Activated CD8-positive, alpha-beta memory T cell treated with anti-CD3 and anti-CD28 coated beads, Interleukin-2, amount 50 U/mL, for 48 hours (primary cell): ENCODE data around the gene PEA15.
A peak's percentile ranks its signal among the peaks of the same experiment; 100 is the strongest.

Experiments
- DNase-seq: peaks from one replicate; pipeline ENCODE4 v3.0.0-alpha.2; 2020

Gene PEA15

DNA sequence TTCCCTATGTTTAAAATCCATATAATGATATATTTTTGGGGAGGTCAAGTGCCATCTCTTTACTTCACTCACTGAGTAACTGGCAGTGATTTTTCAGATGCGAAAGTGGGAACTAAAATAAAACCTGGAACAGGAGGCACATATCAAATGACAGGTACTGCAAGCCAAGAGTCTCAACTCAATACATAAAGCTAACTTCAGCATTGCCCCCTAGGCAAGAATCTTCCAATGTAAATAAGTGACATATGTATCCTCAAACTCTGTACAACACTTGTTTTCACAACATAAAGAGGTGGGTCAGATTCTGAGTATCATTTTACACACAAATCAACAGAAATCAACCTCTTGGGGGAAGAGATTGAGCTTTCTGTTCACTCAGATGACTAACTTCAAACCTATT lies 39.0 kb downstream of the PEA15 start:
- DNase-seq: no peak

DNA sequence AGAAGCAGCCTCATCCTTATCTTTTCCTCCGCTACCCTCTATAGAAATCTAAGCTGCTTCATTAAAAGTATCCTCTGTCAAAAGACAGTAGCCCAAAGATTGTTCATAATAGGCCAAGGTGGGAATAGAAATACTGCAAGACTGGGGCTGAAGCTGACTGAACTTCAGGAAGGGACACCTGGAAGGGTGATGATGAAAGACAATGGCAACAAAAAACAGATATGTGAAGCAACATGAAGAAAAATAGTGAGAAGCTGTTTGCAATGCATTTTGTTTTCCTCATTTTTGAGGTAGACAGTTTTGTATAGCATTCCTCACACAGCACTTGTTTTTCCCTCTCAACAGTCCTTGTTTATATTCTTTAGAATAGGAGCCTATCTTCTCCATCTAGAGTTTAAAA lies 40.2 kb downstream of the PEA15 start:
- DNase-seq: no peak

DNA sequence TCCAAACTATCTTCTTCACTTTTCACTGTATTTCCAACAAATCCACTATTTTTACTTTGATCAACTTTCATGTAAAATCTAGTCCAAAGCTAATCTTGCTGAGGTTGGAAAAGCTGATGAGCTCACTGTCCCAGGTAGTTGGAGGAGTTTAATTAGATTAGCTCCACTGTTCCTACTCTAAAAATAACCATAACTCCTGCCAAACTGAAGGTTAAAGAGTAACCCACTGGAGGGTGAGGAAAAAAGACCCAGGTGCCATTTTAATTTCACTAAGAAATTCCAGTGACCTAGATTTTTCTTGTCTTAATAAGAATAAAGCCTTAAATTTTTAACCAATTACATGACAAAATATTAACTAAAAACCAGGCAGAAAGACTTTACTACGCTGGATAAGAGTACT lies 41.9 kb downstream of the PEA15 start:
- no peak for DNase-seq

- no peak for DNase-seq
Observed at GRCh38 chr1:160251011-160251410, 45.8 kb downstream of the PEA15 start.

- DNase-seq: no peak
Observed at GRCh38 chr1:160251687-160252526, 46.7 kb downstream of the PEA15 start.

- DNase-seq: no peak
Observed at GRCh38 chr1:160255781-160256300, 50.7 kb downstream of the PEA15 start.

DNA sequence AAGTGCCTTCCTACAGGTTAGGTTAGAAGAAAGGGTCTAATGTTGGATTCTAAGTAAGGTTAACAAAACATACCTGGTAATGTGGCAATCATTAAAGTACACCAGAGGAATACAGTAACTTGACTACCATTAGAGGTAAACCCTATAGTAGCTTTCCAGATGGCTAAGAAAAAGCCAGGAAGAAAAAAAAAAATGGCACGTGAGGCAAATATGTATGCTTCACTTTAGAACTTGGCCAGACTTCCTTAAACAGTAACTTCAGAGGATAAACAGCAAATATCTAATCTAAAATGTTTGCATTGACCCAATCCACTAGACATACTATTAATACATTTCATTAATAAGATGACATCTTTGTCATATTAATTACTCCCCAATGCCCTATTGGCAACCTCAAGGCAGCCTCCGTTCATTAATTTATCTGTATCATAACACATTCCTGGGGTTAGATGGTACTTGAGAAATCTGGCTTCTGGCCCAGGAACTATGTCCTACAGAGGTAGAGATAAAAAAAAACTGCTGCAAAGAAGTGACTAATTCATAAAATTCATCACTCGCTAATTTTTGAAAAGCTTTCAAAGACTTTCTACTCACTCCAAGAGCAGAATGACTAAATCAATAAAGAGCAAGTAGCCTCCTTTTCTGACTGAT lies 51.3 kb downstream of the PEA15 start:
- no peak for DNase-seq

GRCh38 chr1:160257411-160258015 lies 52.3 kb downstream of the PEA15 start:
- DNase-seq: no peak

DNA sequence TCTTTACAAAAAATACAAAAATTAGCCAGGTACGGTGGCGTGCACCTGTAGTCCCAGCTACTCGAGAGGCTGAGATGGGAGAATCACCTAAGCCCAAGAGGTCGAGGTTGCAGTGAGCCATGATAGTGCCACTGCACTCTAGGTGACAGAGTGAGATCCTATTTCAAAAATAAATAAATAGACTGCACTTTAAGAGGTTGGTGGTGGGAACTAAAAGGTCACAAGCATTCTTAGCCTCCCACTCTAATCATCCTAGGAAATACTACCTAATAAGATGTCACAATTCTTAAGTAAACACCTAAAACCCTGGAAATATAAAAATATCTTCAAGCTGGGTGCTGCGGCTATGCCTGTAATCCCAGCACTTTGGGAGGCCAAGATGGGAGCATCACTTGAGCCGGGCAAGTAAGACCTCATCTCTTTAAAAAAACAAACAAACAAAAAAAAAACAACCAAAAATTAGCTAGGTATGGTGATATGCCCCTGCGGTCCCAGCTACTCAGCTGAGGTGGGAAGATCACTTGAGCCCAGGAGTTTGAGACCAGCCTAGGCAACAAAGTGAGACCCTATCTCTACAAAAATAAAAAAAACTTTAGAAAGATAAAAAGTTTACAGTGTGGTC lies 53.1 kb downstream of the PEA15 start:
- DNase-seq: no peak

DNA sequence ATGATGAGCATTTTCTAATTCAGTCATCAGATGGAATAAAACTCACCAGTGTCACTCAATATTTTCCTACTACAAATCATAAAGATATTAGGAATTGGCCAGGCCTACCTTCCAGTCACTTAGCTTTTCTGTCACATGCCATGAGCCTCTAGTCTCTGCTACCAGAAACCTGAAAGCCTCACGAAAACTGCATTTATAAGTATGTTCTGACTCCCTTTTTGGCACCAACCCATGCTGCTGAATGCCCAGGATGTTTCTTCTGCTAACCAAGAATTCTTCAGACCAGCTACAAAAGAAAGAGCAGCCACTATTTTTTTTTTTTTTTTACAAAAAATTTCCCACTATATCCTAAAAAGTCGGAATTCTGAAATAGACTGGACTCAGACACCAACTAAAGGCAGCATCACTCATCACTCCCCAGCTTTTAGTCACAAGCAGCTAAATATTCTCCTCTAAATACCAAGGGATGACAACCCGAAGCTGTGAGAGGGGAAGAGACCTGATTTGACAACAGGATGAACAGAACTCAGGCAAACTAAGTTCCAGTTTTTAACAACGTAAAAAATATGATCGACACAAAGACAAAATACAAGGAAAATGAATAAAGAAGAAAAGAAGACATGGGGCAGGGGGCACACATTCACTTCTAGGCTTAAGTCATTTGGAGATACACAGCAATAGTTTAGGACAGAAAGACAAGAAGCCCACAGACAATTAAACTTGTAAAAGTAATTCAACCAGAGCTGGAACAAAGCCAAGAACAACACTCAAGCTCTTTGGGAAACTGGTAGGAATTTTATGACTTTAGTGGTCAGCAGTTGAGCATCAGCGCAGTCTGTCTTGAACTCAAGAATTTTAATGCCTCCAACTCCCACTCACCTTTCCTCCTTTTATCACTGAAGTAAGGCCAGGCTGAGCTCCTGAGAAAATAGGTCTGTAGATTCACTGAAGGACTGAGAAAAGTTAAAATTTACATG lies 55.5 kb downstream of the PEA15 start:
- no peak for DNase-seq

DNA sequence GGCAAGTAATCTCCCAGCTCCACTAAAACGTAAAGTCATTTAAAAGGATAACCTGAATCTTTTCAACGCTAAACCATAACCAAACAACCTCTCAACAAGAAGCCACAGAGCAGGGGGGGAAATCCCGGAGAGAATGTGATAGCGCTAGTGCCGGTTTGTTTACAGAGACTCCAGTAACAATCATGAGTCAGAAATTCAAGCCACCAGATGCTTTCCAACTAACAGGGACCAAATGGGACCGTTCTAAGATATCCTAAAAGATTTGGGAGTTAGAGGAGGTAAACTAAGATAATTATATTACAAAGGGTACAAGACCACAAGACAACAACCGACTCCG lies 56.3 kb downstream of the PEA15 start:
- DNase-seq: no peak

GRCh38 chr1:160261893-160262794 lies 57.0 kb downstream of the PEA15 start, which contains the start of gene DCAF8:
DCAF8 (minus strand) TSS chr1:160262549; CDS start chr1:160244008, 18,541 bp downstream.
- DNase-seq: peak; percentile 98

DNA sequence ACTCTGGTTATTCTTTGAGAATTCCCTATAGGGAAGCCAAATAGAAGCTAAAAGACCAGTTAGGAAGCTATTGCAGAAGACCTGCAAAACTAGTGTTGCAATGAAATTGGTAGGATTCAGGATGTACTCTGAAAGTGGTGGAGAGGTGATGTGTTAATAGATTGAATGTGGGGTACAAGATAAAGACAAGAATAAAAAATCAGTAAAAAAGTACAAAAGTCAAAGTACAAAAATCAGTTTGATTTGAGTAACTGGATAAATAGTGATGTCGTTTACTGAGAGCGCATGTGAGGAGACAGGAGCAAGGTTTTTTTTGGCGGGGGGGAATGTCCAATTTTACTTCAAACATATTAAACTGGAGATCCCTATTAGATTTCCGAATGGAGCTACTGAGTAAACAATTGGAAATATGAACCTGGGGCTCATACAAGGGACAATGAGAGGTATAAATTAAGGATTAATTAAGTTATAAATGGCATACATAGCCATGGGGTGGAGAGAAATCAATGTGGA lies 59.7 kb downstream of the PEA15 start:
- no peak for DNase-seq
